Astrocyte of the hippocampus (primary cell): ENCODE results near the gene TTBK1.

Experiments
- DNase-seq: peaks from one replicate; pipeline ENCODE4 v3.0.0; 2011; ENCODE audit warnings: low read depth, low spot score

TTBK1 gene

DNA sequence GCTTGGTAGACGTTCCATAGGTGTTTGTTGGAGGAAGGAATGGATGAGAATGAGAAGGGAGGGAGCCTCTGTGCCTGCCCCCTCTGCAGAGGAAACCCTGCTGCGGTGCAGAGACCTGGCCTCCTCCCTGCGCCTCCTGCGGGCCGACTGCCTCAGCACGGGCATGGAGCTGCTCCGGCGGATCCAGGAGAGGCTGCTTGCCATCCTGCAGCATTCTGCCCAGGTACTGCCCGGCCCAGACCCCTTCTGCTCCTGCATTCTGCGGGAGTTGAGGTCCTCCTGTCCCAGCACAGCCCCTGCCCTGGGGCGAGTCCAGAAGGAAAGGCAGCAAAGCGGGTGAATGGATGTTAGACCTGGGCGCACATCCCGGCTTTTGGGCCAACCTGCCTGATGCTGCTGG lies 20.1 kb upstream of the TTBK1 start:
- no peak for DNase-seq

DNA sequence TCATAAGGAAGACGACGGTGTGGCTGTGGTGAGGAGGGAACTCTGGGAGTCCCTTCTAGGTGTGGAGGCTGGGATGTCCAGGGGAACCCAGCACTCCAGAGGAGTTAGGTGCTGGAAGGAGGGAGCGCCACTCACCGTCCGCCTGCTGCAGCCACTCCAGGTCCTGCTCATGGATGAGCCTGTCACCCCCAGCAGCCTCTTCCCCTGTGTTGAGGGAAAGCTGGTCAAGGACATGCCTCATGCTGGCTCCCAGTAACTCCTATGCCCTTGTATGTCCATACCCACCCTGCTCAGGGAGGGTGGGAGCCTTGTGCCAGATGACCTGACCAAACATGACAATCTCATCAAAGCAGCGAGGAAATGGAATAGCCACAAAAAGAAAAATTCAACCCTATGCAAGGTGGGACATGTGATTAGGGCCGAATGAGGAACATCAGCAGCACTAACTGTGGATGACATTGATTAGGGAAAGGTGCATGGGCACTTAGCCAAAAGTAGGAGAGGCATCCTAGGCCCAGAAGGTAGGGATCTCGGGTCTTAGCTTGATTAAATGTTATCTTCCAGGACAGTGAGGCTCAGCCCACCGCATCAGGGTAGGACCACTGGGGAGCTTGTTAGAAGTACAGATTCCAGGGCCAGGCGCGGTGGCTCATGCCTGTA lies 17.0 kb upstream of the TTBK1 start:
- no peak for DNase-seq

DNA sequence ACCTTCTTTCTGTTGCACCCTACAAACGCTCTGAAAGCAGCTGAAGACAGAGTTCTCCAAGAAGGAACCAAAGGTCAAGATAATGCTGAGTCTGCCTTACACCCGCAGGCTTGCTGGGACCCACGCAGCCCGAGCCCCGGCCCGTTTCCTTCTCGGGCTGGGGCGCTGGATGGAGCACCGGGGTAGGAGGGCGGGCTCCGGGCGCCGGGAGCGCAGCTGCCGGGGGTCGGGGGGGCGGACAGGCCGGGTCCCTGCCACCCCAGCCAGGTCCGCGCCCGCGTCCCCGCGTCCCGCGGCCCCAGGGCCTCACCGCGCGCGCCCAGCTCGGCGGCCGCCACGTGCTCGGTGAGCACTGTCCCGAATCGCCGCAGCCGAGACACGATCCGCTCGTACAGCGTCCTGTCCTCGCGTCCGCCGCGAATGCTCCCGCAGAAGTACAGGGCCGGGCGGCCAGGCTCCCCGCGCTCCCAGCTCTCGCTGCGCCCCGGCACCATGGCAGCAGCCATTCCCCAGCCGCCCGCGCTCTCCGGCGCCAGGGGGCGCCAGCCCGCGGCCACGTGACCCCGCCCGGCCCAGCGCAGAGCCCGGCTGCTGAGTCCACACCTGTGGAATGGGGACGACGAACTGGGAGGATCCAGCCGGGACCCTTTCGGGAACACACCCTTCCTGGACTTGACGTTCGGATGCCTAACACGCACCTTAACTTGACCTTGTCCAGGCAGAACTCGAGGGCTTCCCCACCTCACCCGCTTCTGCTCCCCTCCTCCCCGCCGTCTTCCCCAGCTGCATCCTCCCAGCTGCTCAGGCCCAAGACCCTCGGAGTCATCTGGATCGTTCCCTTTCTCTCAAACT lies 14.1 kb upstream of the TTBK1 start, which contains the start of gene DNPH1:
TSS of gene DNPH1 (minus strand) at position 531 of the 852 bp plus-strand sequence. CDS start at position 506, 25 bp downstream.
- DNase-seq: peak; percentile 91

DNA sequence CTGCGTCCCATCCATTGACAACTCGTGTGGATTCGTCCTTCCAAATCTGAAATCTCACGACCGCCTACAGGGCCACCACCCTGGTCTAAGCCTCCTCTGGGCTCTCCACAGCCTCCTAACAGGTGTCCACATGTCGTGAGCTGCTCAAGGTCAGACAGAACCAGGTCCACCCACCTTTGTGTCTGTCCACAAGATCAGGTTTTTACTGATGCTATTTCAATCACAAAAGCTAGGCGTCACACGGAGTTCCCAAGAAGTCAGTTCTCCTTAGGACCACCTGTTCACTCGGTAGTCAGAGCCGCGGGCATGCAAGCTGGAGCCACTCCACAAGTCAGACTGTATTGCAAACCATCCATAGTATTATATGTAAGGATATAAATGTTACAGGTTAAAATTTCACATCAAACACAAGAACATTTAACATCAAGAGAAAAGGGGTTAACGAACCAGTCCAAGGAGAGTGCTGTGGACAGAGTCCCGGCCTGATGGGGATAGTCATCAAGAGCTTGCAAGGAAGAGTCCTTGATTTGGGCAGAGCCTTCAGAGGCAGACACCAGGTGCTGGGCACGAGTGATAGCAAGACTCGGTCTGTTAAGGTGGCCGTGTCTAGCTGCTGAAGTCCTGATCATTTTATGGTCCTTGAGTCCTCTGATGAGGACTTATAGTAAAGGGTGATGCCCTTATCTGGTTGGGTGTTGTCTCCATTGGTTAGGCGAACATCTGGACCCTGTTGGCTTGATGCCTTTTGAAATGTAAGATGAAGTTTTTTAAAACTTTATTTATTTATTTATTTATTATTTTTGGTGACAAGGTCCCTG lies 13.3 kb upstream of the TTBK1 start:
- DNase-seq: no peak

DNA sequence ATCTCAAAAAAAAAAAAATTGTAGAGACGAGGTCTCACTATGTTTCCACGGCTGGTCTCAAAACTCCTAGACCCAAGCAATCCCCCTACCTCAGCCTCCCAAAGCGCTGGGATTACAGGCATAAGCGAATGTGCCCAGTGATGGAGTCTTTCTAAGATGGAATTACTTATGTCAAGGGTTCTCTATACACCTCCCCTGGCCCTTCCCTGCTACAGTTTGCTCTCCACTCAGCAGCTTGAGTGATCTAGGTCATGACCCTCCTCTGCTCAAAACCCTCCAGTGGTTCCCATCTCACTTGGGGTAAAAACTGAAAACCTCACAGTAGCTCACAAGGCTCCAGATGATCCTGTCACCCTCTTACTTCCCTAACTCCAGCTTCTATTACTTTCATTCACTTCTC lies 12.2 kb upstream of the TTBK1 start:
- no peak for DNase-seq

DNA sequence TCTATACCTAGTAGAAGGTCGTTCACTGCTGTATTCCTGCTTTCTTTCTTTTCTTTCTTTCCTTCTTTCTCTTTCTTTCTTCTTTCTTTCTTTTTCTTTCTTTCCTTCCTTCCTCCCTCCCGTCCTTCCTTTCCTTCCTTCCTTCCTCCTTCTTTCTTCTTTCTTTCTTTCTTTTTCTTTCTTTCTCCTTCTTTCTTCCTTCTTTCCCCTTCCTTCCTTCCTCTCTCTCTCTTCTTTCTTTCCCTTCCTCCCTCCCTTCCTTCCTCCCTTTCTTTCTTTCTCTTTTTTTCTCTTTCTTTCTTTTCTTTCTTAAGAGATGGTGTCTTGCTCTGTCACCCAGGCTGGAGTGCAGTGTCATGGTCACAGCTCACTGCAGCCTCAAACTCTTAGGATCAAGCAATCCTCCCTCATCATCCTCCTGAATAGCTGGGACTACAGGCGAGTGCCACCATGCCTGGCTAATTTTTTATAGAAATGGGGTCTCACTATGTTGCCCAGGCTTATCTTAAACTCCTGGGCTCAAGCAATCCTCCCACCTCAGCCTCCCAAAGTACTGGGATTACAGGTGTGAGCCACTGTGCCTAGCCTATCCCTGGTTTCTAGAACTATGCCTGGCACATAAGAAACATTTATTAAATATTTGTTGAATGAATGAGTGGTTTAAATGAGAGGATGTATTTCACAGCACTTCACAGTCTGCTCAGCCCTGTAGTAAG lies 11.4 kb upstream of the TTBK1 start:
- DNase-seq: no peak

DNA sequence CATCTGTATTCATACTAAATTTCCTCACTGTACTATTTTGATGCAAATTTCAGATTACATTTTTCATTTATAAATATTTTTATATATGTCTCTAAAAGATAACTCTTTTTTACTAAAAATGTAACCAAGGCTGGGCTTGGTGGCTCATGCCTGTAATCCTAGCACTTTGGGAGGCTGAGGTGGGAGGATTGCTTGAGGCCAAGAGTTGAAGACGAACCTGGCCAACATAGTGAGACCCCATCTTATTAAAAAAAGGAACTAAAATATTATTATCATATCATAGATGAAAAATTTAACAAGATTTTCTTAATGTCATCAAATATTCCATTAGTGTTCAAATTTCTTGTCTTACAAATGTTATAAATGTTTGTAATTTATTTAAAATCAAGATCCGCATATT lies 7.4 kb upstream of the TTBK1 start:
- no peak for DNase-seq

DNA sequence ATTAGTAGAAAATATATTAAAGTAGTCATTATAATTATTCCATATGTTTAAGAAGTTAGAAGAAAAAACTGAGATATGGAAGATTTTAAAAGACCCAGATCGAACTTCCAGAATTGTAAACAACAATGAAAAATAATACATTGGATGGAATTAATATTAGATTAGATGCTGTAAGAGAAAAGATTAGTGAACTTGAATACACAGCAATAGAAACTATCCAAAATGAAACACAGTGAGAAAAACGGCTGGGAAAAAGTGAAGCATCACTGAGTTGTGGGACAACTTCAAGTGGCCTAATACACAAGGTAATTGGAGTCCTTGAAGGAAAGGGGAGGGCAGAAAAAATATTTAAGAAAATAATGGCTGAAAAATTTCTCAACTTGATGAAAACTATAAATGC lies 4.2 kb upstream of the TTBK1 start:
- DNase-seq: no peak

DNA sequence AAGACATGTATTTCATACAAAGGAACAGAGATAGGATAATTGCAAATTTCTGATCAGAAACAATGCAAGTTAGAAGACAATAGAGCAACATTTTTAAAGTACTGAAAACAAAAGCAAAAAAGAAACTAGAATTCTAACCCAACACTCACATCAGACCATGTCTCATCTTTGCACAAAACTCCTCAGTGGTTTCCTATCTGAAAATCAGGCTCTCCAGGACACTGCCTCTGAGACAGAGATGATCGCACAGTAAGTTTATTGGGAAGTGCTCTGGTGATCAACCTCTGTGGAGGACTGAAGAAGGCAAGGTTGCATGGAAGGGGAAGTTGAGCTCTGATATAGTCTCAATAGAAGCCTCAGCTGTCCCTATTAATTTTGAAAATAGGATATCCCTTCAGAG lies 2.3 kb upstream of the TTBK1 start:
- DNase-seq: no peak

DNA sequence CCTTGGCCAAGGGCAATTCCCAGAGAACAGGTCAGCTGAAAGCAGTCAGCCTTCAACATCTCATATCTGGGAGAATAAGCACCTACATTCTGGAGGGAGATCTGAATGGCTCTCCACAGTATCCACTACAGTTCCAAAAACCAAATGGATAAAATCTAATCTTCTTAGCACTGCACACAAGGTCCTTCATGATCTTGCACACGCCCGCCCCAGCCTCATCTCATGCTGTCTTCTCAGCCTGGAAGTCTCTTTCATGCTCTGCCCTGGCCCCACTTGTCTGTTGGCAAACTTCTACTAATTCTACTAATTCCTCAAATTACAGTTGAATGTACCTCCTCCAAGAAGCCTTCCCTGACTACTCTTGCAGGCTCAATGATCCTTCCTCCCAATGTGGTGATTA lies 1.8 kb upstream of the TTBK1 start:
- no peak for DNase-seq

DNA sequence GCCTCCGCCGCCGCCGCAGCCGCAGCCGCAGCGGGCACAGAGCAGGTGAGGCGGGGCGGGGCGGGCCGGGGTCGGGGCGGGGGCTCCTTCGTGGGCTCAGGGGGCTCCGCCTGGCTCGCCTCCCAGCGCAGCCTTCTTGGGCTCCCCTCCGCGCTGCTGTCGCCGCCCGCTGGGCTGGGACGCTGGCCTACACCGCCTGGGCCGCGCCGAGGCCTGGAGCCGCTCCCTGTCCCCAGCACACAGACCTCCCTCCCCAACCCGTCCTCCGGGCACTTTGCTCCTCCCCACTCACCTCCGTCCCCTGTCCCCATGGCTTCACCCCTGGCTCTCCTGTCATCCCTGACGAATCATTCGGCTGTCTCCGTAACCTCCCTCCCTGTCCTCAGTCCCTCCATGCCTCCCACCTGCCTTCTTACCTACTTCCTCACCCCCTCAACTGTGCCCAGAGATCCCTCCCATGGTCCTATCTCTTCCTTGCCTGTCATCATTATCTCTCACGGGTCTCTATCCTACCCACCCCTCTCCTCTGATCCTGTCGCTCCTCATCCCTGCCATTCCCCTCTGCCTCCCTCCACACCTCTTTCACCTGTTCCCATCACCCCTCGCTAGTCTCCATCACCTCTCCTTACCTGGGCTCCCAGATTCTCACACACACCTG lies 512 bp downstream of the TTBK1 start:
- DNase-seq: no peak

DNA sequence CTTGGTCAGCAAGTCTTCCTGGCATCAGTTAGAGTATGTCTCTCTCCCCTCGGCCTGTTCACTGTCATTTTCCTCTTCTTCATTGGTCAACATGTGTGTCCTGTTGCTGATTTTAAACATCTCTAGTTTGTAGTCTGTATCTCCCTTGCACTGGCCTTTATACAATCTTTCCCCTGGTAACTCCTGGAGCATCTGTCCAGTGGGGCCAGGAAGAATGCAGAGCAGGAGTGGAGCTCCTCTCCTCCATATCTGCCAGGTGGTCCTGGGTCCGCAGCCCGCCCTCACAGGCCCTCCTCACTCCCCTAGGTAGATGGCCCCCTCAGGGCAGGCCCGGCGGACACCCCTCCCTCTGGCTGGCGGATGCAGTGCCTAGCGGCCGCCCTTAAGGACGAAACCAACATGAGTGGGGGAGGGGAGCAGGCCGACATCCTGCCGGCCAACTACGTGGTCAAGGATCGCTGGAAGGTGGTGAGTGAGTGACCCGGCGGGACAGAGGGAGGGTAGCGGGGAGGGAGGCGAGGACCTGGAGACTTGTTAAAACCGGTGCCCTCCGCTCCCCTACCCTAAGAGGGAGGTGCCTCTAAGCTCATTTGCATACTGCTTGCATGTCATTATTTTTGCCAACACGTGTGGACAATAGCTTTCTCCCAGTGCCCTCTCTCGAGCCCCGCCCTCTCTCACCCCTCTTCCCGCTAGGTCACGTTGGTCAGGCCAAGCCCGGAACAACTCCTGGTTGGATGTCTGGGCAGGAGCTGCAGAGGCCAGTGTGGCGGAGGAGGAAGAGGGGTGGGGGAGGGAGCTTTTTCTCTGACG lies 3.2 kb downstream of the TTBK1 start:
- no peak for DNase-seq

DNA sequence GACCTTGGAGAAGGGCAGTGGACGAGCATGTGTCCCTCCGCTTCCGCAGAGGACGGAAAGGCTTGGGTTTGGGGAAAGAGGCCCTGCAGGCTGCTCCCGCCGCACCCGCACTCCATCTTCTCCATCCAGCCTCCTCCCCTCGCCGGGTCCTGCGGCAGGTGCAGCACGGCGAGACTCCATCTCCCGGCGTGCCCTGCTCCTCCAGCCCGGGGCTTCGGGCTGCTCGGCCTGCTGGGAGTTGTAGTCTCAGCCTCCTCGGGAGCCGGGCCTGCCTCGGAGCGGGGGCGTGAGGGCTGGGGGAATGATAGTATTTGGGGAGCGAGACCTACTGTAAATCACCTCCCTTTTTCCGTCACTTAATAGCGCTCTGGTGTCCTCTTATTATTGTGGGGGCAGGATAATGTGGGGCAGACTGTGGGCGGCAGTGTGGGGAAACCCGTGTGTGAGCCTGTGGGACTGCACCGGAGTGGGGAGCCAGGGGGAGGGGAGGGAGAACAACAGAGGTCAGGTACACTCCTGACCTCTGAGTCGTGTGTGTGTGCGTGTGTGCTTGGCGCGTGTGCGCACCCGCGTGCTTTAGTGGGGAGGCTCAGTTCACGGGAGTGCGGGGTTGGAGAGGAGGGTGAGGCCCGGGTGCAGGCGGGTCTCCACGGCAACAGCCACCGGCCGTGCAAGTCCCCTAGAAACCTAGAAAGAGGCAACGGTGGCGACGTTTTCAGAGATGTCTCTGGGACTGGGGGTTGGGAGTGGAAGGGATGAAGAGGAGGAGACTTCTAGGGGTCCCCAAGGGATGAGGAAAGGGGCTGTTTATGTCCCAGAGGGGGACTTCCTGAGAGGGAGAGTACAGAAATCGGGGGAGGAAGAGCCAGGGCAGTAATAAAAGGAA lies 4.1 kb downstream of the TTBK1 start:
- peak; percentile 84 for DNase-seq

DNA sequence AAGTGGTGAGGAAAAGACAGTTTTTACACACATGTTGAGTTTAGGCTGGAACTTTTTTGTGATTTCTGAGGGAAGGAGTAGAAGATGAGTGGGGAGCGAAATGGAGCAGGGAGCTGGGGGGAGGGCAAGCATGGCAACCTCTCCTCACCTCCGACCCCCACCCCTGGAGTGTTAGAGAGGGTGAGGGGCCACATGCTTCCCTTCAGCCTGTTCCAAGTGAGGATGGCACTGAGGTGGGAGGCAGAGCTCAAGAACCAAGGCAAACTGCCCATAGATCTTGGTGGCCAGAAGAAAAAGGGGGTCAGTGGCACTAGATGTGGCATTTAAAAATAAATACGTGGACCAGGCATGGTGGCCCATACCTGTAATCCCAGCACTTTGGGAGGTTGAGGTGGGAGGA lies 4.8 kb downstream of the TTBK1 start:
- no peak for DNase-seq

DNA sequence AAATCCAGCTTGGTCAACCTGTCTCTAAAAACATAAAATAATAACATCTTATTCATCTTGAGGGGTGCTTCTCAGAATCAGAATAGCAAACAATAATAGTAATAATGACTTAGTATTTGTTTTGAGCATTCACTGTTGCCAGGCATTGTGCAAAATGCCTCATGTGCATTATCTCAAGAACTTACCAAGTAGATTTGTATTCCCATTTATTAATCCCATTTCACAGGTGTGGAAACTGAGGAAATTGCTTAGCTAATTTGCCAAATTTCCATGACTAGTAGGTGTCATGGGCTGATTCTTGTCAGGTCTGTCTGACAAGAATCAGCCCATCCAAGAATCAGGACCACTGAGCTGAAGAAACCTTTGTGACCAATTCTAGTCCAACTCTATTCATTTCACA lies 5.5 kb downstream of the TTBK1 start:
- DNase-seq: no peak

DNA sequence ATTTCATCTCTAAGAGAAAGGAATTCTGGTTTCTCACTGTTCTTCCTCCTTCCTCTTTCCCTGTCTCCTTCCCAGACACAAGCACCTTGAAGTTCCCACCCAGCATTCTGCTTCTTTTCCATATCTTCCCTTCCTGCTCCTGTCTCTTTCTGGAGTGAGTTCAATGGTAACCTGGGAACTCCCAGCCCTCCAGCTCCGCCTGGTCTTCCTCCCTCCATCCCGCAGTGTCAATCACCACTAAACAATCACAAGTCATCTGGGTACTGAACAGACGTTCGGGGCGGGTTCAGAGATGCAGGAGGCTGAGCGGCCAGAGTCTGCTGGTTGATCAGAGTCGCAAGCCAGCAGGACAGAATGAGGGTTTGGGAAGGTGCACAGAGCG lies 7.7 kb downstream of the TTBK1 start:
- no peak for DNase-seq

DNA sequence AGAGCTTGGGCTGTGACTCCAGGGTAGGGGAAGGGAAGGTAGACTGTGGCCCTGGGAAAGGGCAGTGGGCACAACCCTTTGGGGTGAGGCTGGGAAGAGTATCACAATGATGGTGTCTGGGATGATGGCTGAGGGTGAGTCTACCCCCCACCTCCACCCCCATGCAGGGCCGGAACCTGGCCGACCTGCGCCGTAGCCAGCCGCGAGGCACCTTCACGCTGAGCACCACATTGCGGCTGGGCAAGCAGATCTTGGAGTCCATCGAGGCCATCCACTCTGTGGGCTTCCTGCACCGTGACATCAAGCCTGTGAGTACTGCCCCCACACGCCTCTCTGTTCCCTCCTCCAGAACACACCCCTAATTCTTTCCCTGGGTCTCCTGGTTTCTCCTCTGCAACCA lies 10.1 kb downstream of the TTBK1 start:
- DNase-seq: no peak

DNA sequence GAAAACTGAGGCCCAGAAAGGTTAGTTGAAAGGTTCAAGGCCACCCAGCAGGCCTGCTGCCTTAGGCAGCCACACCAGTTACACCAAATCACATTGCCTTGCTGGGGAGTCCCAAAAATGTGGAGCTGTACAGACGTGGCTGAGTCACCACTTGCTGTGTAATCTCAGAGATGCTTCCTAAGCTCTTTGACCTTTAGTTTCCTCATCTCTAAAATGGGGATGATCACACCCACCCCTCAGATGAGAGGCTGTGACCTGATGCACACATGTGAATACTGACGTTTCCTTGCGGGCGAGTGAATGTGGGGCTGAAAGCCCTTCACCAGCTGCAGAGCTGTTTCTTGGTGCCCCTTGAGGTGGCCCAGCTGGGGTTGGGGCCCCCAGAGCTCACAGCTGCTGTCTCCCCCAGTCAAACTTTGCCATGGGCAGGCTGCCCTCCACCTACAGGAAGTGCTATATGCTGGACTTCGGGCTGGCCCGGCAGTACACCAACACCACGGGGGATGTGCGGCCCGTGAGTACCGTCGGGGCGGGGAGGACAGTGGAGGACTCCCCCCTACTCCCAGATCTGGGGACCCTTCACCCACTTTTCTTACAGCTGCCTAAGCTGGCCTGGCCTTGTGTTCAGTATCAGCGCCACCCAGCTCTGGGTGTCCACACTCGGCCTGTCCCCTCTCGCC lies 11.0 kb downstream of the TTBK1 start:
- DNase-seq: no peak

DNA sequence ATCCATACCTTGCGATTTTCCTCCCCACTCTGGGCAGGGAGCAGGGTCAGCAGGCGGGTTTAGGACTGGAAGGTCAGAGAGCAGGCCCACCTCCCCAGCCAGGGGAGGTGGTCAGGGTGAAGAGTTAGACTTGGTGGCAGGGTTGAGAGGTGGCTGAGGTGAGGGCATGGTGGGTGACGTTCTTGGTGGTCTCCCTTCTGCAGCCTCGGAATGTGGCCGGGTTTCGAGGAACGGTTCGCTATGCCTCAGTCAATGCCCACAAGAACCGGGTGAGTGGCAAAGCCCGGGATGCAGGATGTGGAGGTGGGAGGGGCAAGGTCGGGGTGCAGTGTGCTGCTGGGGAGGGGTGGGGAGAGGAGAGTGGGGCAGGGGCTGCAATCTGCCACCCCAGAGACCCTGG lies 11.6 kb downstream of the TTBK1 start:
- DNase-seq: no peak
